Activated CD4-positive, alpha-beta T cell treated with anti-CD3 and anti-CD28 coated beads for 48 hours (primary cell): ENCODE data around the gene EPS15.
"Not testable (repeated sequence)": the region's sequence is repeated elsewhere in the genome, so short reads cannot be mapped to it uniquely, and the experiment has no call there.

Source experiments
- DNase-seq: peaks from one replicate; pipeline ENCODE4 v3.0.0-alpha.2; 2020

Gene EPS15

GRCh38 chr1:51422367-51423072, 96.5 kb downstream of the EPS15 start:
- no peak for DNase-seq

- DNase-seq, result no peak
Observed at GRCh38 chr1:51421964-51422363, 97.1 kb downstream of the EPS15 start.

GRCh38 chr1:51420867-51421627, 98.0 kb downstream of the EPS15 start:
- no peak for DNase-seq

- no peak for DNase-seq
Observed at GRCh38 chr1:51418384-51418959, 100.6 kb downstream of the EPS15 start.

GRCh38 chr1:51417496-51418383, 101.3 kb downstream of the EPS15 start:
- no peak for DNase-seq

- no peak for DNase-seq
Observed at GRCh38 chr1:51416910-51417309, 102.2 kb downstream of the EPS15 start.

- no peak for DNase-seq
Observed at GRCh38 chr1:51415963-51416362, 103.1 kb downstream of the EPS15 start.

GRCh38 chr1:51414811-51415210, 104.3 kb downstream of the EPS15 start:
- DNase-seq, result no peak

GRCh38 chr1:51411820-51412219, 107.2 kb downstream of the EPS15 start:
- not testable (repeated sequence) for DNase-seq

- no peak for DNase-seq
Observed at GRCh38 chr1:51410568-51411460, 108.3 kb downstream of the EPS15 start.

- DNase-seq, result not testable (repeated sequence)
Observed at GRCh38 chr1:51409755-51410541, 109.1 kb downstream of the EPS15 start.

- DNase-seq, result no peak
Observed at GRCh38 chr1:51392241-51392640, 126.8 kb downstream of the EPS15 start.

- not testable (repeated sequence) for DNase-seq
Observed at GRCh38 chr1:51390641-51391040, 128.4 kb downstream of the EPS15 start.

GRCh38 chr1:51387288-51387687, 131.8 kb downstream of the EPS15 start:
- not testable (repeated sequence) for DNase-seq

- not testable (repeated sequence) for DNase-seq
Observed at GRCh38 chr1:51386259-51386658, 132.8 kb downstream of the EPS15 start.

GRCh38 chr1:51385776-51386175, 133.3 kb downstream of the EPS15 start:
- no peak for DNase-seq

- no peak for DNase-seq
Observed at GRCh38 chr1:51381964-51382363, 137.1 kb downstream of the EPS15 start.

- no peak for DNase-seq
Observed at GRCh38 chr1:51380936-51381335, 138.1 kb downstream of the EPS15 start.

GRCh38 chr1:51378871-51379270, 140.2 kb downstream of the EPS15 start:
- no peak for DNase-seq

- no peak for DNase-seq
Observed at GRCh38 chr1:51373898-51374297, 145.2 kb downstream of the EPS15 start.

- DNase-seq, result no peak
Observed at GRCh38 chr1:51372561-51372960, 146.5 kb downstream of the EPS15 start.
